ENCODE measurements around the gene DCAF8L1. TPM values are rescaled to one million over a fixed set of nuclear protein-coding genes. Genes with fewer than 3 reads are reported as not detected.

Gene DCAF8L1
- total RNA-seq, 1 experiment from 2014 or later = not detected

Other genes with a start within 250 kb of the DCAF8L1 start
- not detected in 2 replicates for gene MAGEB10, start 173.5 kb downstream of the DCAF8L1 start, total RNA-seq (2014; rRNA removed; shearing (Covaris generic))